H9 (cell line): ENCODE measurements around the gene ACTN4. TPM values are rescaled to one million over a fixed set of nuclear protein-coding genes. Genes with fewer than 3 reads are reported as not detected.

ENCODE experiments used
- DNase-seq: peaks from one replicate; pipeline ENCODE4 v3.0.0-alpha.2; 2017
- H2AFZ ChIP-seq: one replicate; pipeline ENCODE4 v1.6.1; 2013; ENCODE audit warnings: mild to moderate bottlenecking, low read length, control low read depth, moderate library complexity
- H2AK5ac ChIP-seq: 2 replicates; pipeline ENCODE4 v1.6.1; 2013; ENCODE audit warnings: low read length, control low read depth, mixed read lengths; ENCODE audit not compliant: insufficient read length
- H2BK120ac ChIP-seq: one replicate; pipeline ENCODE4 v1.6.1; 2013; ENCODE audit warnings: low read depth, mild to moderate bottlenecking, low read length, control low read depth, inconsistent platforms; ENCODE audit not compliant: poor library complexity, severe bottlenecking
- H2BK12ac ChIP-seq: 2 replicates; pipeline ENCODE4 v1.6.1; 2013; ENCODE audit warnings: low read length, control low read depth, mixed read lengths, low read depth; ENCODE audit not compliant: insufficient read length
- H2BK15ac ChIP-seq: 2 replicates; pipeline ENCODE4 v1.6.1; 2013; ENCODE audit warnings: low read depth, low read length, control low read depth
- H2BK20ac ChIP-seq: one replicate; pipeline ENCODE4 v1.6.1; 2013; ENCODE audit warnings: low read depth, mild to moderate bottlenecking, low read length, control low read depth, inconsistent platforms; ENCODE audit not compliant: poor library complexity, severe bottlenecking
- H2BK5ac ChIP-seq: 2 replicates; pipeline ENCODE4 v1.6.1; 2013; ENCODE audit warnings: low read length, control low read depth, mixed read lengths; ENCODE audit not compliant: insufficient read length
- H3K14ac ChIP-seq: 2 replicates; pipeline ENCODE4 v1.6.1; 2013; ENCODE audit warnings: low read length, control low read depth; ENCODE audit not compliant: insufficient read depth
- H3K18ac ChIP-seq: 2 replicates; pipeline ENCODE4 v1.6.1; 2013; ENCODE audit warnings: low read depth, mild to moderate bottlenecking, mixed read lengths, low read length, control low read depth; ENCODE audit not compliant: insufficient read length
- H3K23ac ChIP-seq: 2 replicates; pipeline ENCODE4 v1.6.1; 2013; ENCODE audit warnings: low read length, control low read depth, mixed read lengths, low read depth; ENCODE audit not compliant: insufficient read length
- H3K23me2 ChIP-seq: 2 replicates; pipeline ENCODE4 v1.6.1; 2013; ENCODE audit warnings: low read depth, mild to moderate bottlenecking, mixed read lengths, low read length, control low read depth; ENCODE audit not compliant: insufficient read length, poor library complexity, severe bottlenecking
- H3K27ac ChIP-seq: 2 replicates; pipeline ENCODE4 v1.5.1; 2013; ENCODE audit warnings: low read length, control low read depth, mixed read lengths, low read depth; ENCODE audit not compliant: insufficient read length
- H3K27me3 ChIP-seq: 2 replicates; pipeline ENCODE4 v1.6.1; 2013; ENCODE audit warnings: low read length, control low read depth, inconsistent platforms; ENCODE audit not compliant: insufficient read depth
- H3K4ac ChIP-seq: 2 replicates; pipeline ENCODE4 v1.6.1; 2013; ENCODE audit warnings: low read depth, mild to moderate bottlenecking, control low read depth, inconsistent platforms, low read length, moderate library complexity
- H3K4me1 ChIP-seq: 2 replicates; pipeline ENCODE4 v1.6.1; 2013; ENCODE audit warnings: low read length, control low read depth, inconsistent platforms; ENCODE audit not compliant: insufficient read depth
- H3K4me2 ChIP-seq: 2 replicates; pipeline ENCODE4 v1.6.1; 2013; ENCODE audit warnings: low read length, control low read depth, mixed read lengths; ENCODE audit not compliant: insufficient read length, insufficient read depth
- H3K56ac ChIP-seq: 2 replicates; pipeline ENCODE4 v1.6.1; 2013; ENCODE audit warnings: low read depth, mild to moderate bottlenecking, mixed read lengths, low read length, control low read depth; ENCODE audit not compliant: insufficient read length
- H3K79me1 ChIP-seq: 2 replicates; pipeline ENCODE4 v1.6.1; 2013; ENCODE audit warnings: low read depth, mild to moderate bottlenecking, moderate library complexity, low read length, control low read depth, inconsistent platforms; ENCODE audit not compliant: insufficient read depth, poor library complexity, severe bottlenecking
- H3K79me2 ChIP-seq: 2 replicates; pipeline ENCODE4 v1.6.1; 2013; ENCODE audit warnings: low read length, control low read depth, inconsistent platforms; ENCODE audit not compliant: insufficient read depth
- H3K9ac ChIP-seq: 2 replicates; pipeline ENCODE4 v1.6.1; 2013; ENCODE audit warnings: low read length, control low read depth, mixed read lengths; ENCODE audit not compliant: insufficient read length; ENCODE audit errors: extremely low read depth
- H3K9me3 ChIP-seq: one replicate; pipeline ENCODE4 v1.6.1; 2013; ENCODE audit warnings: low read depth, low read length, inconsistent platforms; ENCODE audit not compliant: control insufficient read depth
- H3T11ph ChIP-seq: one replicate; pipeline ENCODE4 v1.6.1; 2013; ENCODE audit warnings: mild to moderate bottlenecking, low read length, control low read depth, inconsistent platforms
- H4K20me1 ChIP-seq: one replicate; pipeline ENCODE4 v1.6.1; 2013; ENCODE audit not compliant: control insufficient read depth, insufficient read length, insufficient read depth
- H4K5ac ChIP-seq: 2 replicates; pipeline ENCODE4 v1.6.1; 2013; ENCODE audit warnings: low read depth, mild to moderate bottlenecking, mixed read lengths, low read length, control low read depth; ENCODE audit not compliant: insufficient read length
- H4K8ac ChIP-seq: replicated peaks from 2 replicates; pipeline ENCODE4 v1.6.1; 2013; ENCODE audit warnings: low read length, control low read depth, mixed read lengths, low read depth; ENCODE audit not compliant: insufficient read length
- H4K91ac ChIP-seq: 2 replicates; pipeline ENCODE4 v1.6.1; 2013; ENCODE audit warnings: low read depth, mild to moderate bottlenecking, moderate library complexity, mixed read lengths, low read length, control low read depth; ENCODE audit not compliant: insufficient read length
- H3K27ac Mint-ChIP-seq, 3 experiments: 2 replicates in 2 of 3; 3 replicates in 1 of 3; pipeline ENCODE4 v1.8.0; 2020 to 2021; ENCODE audit warnings: mixed read lengths in 3 of 3, mild to moderate bottlenecking in 1 of 3, moderate library complexity in 1 of 3
- H3K27me3 Mint-ChIP-seq: 2 replicates; pipeline ENCODE4 v1.8.0; 2021; ENCODE audit warnings: low read depth, mild to moderate bottlenecking, moderate library complexity, mixed read lengths
- H3K36me3 Mint-ChIP-seq, 3 experiments: 2 replicates in 2 of 3; 3 replicates in 1 of 3; pipeline ENCODE4 v1.8.0; 2020 to 2021; ENCODE audit warnings: low read depth in 3 of 3, mixed read lengths in 3 of 3; ENCODE audit not compliant: insufficient read depth in 1 of 3
- H3K4me1 Mint-ChIP-seq, 2 experiments: 2 replicates each; pipeline ENCODE4 v1.8.0; 2020; ENCODE audit warnings: mixed read lengths in 2 of 2
- H3K4me3 Mint-ChIP-seq, 2 experiments: 2 replicates in 1 of 2; 3 replicates in 1 of 2; pipeline ENCODE4 v1.8.0; 2020 to 2021; ENCODE audit warnings: mild to moderate bottlenecking in 2 of 2, mixed read lengths in 2 of 2, moderate library complexity in 1 of 2
- H3K9me3 Mint-ChIP-seq, 2 experiments: 2 replicates in 1 of 2; 3 replicates in 1 of 2; pipeline ENCODE4 v1.8.0; 2020; ENCODE audit warnings: mild to moderate bottlenecking in 2 of 2, mixed read lengths in 2 of 2, moderate library complexity in 1 of 2
- CTCF ChIP-seq: fragments of 200-600 bp; sonication (generic); conservative IDR thresholded peaks from 3 replicates; pipeline ENCODE4 v1.8.0; 2021; ENCODE audit warnings: antibody characterized with exemption, mild to moderate bottlenecking
- WGBS: extraction: QIAGEN DNeasy Blood & Tissue Kit; methylation state at CpG from one replicate; pipeline ENCODE4 v1.1.7; 2013; ENCODE audit warnings: missing lambda C conversion rate, low lambda C conversion rate, mixed read lengths; ENCODE audit not compliant: insufficient read length; ENCODE audit errors: extremely low coverage; 5-methylcytosine and 5-hydroxymethylcytosine counted together
- total RNA-seq: library from RNA; stranded (reverse); gene quantifications from 2 replicates; pipeline ENCODE4 v1.2.1, GENCODE V29; 2021

Gene ACTN4
- total RNA-seq, 1 experiment from 2014 or later, result 369 TPM

GRCh38 chr19:38699027-38699346 lies 51.5 kb downstream of the ACTN4 start:
- H3K27ac Mint-ChIP-seq, result peak overlapping the region; percentile 73 to 94 (median 80); a peak in 4 of 7 replicates
- no peak overlapping the region for H4K8ac ChIP-seq
- H3K23ac ChIP-seq, result no peak overlapping the region
- H3K14ac ChIP-seq, result no peak overlapping the region
- H3K4me3 Mint-ChIP-seq, result no peak overlapping the region
- no peaks in the 10 kb centered on the region for H4K20me1 ChIP-seq
- H3T11ph ChIP-seq, result no peak overlapping the region
- H3K27me3 ChIP-seq, result no peaks in the 10 kb centered on the region
- H2AFZ ChIP-seq, result no peak overlapping the region
- H3K4ac ChIP-seq, result no peak overlapping the region
- no peaks in the 10 kb centered on the region for H3K9me3 ChIP-seq
- H2BK15ac ChIP-seq, result no peak overlapping the region
- H3K18ac ChIP-seq, result no peak overlapping the region
- H3K23me2 ChIP-seq, result no peaks in the 10 kb centered on the region
- no peak overlapping the region for H4K91ac ChIP-seq
- no peak overlapping the region for H4K5ac ChIP-seq
- no peaks in the 10 kb centered on the region; a peak in 1 of 5 replicates for H3K9me3 Mint-ChIP-seq
- no peak overlapping the region for H2AK5ac ChIP-seq
- no peak for TF ChIP-seq CTCF
- H2BK12ac ChIP-seq, result no peak overlapping the region
- no peak overlapping the region for H3K9ac ChIP-seq
- peaks cover 16% of the 10 kb centered on the region; the same call in 1 of the 2 replicates for H3K79me2 ChIP-seq
- H3K4me2 ChIP-seq, result no peak overlapping the region
- peaks cover 18 to 56% (median 38%) of the 10 kb centered on the region in 3 experiments; a peak in 6 of 7 replicates for H3K36me3 Mint-ChIP-seq
- H2BK5ac ChIP-seq, result no peak overlapping the region
- H3K27ac ChIP-seq, result no peak overlapping the region
- no peaks in the 10 kb centered on the region; the same call in 1 of the 2 replicates for H3K27me3 Mint-ChIP-seq
- peaks cover 2% of the 10 kb centered on the region for H3K79me1 ChIP-seq
- H2BK20ac ChIP-seq, result no peak overlapping the region
- WGBS, result no CpG with 5 or more reads among the region's 7 CpGs
- peaks cover 28 to 36% of the 10 kb centered on the region in 2 experiments for H3K4me1 Mint-ChIP-seq
- no peak for DNase-seq
- no peaks in the 10 kb centered on the region; the same call in 1 of the 2 replicates for H3K4me1 ChIP-seq
- H2BK120ac ChIP-seq, result no peak overlapping the region
- no peak overlapping the region for H3K56ac ChIP-seq
